Stimulated activated CD4-positive, alpha-beta T cell treated with anti-CD3 and anti-CD28 coated beads, TNF-alpha, amount 100 ng/mL, for 48 hours (primary cell): ENCODE data around the gene LYPD6B.

Source experiments
- DNase-seq, 3 donors: peaks; one replicate each; pipeline ENCODE4 v3.0.0-alpha.2; 2020; ENCODE audit warnings: low read depth in 3 of 3

Gene LYPD6B

GRCh38 chr2:149070681-149071320 lies 32.3 kb downstream of the LYPD6B start:
- no peak for DNase-seq

- no peak for DNase-seq
Observed at GRCh38 chr2:149075105-149075504, 36.6 kb downstream of the LYPD6B start.

GRCh38 chr2:149075853-149076252 lies 37.4 kb downstream of the LYPD6B start:
- DNase-seq, result no peak

- DNase-seq, result no peak
Observed at GRCh38 chr2:149076863-149077412, 38.4 kb downstream of the LYPD6B start.

- no peak for DNase-seq
Observed at GRCh38 chr2:149077861-149078260, 39.4 kb downstream of the LYPD6B start.

GRCh38 chr2:149080099-149080498 lies 41.6 kb downstream of the LYPD6B start:
- DNase-seq, result no peak

- no peak for DNase-seq
Observed at GRCh38 chr2:149080971-149081370, 42.5 kb downstream of the LYPD6B start.

- DNase-seq, result no peak
Observed at GRCh38 chr2:149082079-149082478, 43.6 kb downstream of the LYPD6B start.

- no peak for DNase-seq
Observed at GRCh38 chr2:149082735-149083134, 44.2 kb downstream of the LYPD6B start.

- no peak for DNase-seq
Observed at GRCh38 chr2:149084924-149085795, 46.7 kb downstream of the LYPD6B start.

GRCh38 chr2:149087751-149088150 lies 49.3 kb downstream of the LYPD6B start:
- DNase-seq, result no peak

- DNase-seq, result no peak
Observed at GRCh38 chr2:149089068-149089467, 50.6 kb downstream of the LYPD6B start.

GRCh38 chr2:149090706-149091105 lies 52.2 kb downstream of the LYPD6B start:
- DNase-seq, result no peak

GRCh38 chr2:149093579-149093978 lies 55.1 kb downstream of the LYPD6B start:
- DNase-seq, result no peak

- DNase-seq, result no peak
Observed at GRCh38 chr2:149094217-149095015, 55.9 kb downstream of the LYPD6B start.

GRCh38 chr2:149098701-149099100 lies 60.2 kb downstream of the LYPD6B start:
- no peak for DNase-seq

- no peak for DNase-seq
Observed at GRCh38 chr2:149099298-149099697, 60.8 kb downstream of the LYPD6B start.

GRCh38 chr2:149100739-149101699 lies 62.5 kb downstream of the LYPD6B start:
- DNase-seq, result no peak

- no peak for DNase-seq
Observed at GRCh38 chr2:149101818-149102217, 63.3 kb downstream of the LYPD6B start.

- no peak for DNase-seq
Observed at GRCh38 chr2:149103081-149103620, 64.7 kb downstream of the LYPD6B start.

GRCh38 chr2:149104221-149104620 lies 65.7 kb downstream of the LYPD6B start:
- no peak for DNase-seq
